HFF-Myc (cell line): ENCODE measurements around the gene GNG7.

Experiments used
- DNase-seq: peaks from one replicate; pipeline ENCODE4 v3.0.0-alpha.2; 2011; ENCODE audit warnings: low read depth; ENCODE audit errors: extremely low read depth
- H3K4me3 ChIP-seq: replicated peaks from 2 replicates; pipeline ENCODE4 v1.5.1; 2011; ENCODE audit warnings: low read depth, mild to moderate bottlenecking, control low read depth, low read length
- CTCF ChIP-seq: IDR thresholded peaks from 2 replicates; pipeline ENCODE4 v1.5.1; 2012; ENCODE audit warnings: mild to moderate bottlenecking, low read depth, low read length, control low read depth; ENCODE audit errors: missing control alignments

GNG7 gene

GRCh38 chr19:2484178-2484937 is 218.1 kb downstream of the GNG7 start:
- no peak for DNase-seq
- H3K4me3 ChIP-seq = no peak overlapping the region
- TF ChIP-seq CTCF = no peak

GRCh38 chr19:2483484-2484151 is 218.9 kb downstream of the GNG7 start:
- TF ChIP-seq CTCF = no peak
- no peak for DNase-seq
- H3K4me3 ChIP-seq = no peak overlapping the region

GRCh38 chr19:2483084-2483483 is 219.4 kb downstream of the GNG7 start:
- no peak for TF ChIP-seq CTCF
- H3K4me3 ChIP-seq = no peak overlapping the region
- DNase-seq = no peak

GRCh38 chr19:2482354-2483038 is 220.0 kb downstream of the GNG7 start:
- no peak overlapping the region for H3K4me3 ChIP-seq
- no peak for TF ChIP-seq CTCF
- DNase-seq = no peak

- no peak for TF ChIP-seq CTCF
- DNase-seq = no peak
- no peak overlapping the region for H3K4me3 ChIP-seq
Observed at GRCh38 chr19:2481466-2481865, 221.0 kb downstream of the GNG7 start.

- no peak for DNase-seq
- H3K4me3 ChIP-seq = no peak overlapping the region
- TF ChIP-seq CTCF = no peak
Observed at GRCh38 chr19:2479556-2480194, 222.8 kb downstream of the GNG7 start.
